B cell (primary cell): ENCODE measurements around the gene CAPN9. TPM values are rescaled to one million over a fixed set of nuclear protein-coding genes. Genes with fewer than 3 reads are reported as not detected.

Experiments
- ATAC-seq: fragments of 200-7000 bp; cut with Tn5 transposase; one replicate; pipeline ENCODE4 v1.10.0; 2021; ENCODE audit warnings: low read depth, mild to moderate bottlenecking, moderate number of reproducible peaks, moderate library complexity
- CTCF ChIA-PET: fragments of 350-600 bp; sonication (Branson Sonifier 250); formaldehyde crosslinking; loops from one replicate; lab custom pipeline; 2021; ENCODE audit warnings: antibody characterized with exemption, inconsistent platforms; lab: Charles Lee
- POLR2A ChIA-PET: fragments of 350-600 bp; sonication (Branson Sonifier 250); formaldehyde crosslinking; loops from one replicate; lab custom pipeline; 2021; ENCODE audit warnings: antibody characterized with exemption; lab: Charles Lee
- DNase-seq: peaks from one replicate; pipeline ENCODE4 v3.0.0; 2013
- H2AFZ ChIP-seq: 2 replicates; pipeline ENCODE4 v1.6.1; 2012; ENCODE audit warnings: mild to moderate bottlenecking, low read depth, low read length; ENCODE audit not compliant: insufficient read depth, poor library complexity, severe bottlenecking
- H3K27ac ChIP-seq, 2 donors: 1 replicate in 1 of 2; 2 replicates in 1 of 2; pipeline ENCODE4 v1.5.1; 2012 to 2013; ENCODE audit warnings: low read length in 2 of 2, mild to moderate bottlenecking in 2 of 2, moderate library complexity in 1 of 2
- H3K27me3 ChIP-seq, 4 experiments: fragments of 200-600 bp in 1 of 4; sonication (generic) in 1 of 4; replicated peaks in 1 of 4; 1 replicate in 2 of 4; 2 replicates in 2 of 4; pipeline versions ENCODE4 v1.6.1 to v1.7.0; 2013 to 2016; ENCODE audit warnings: low read length in 3 of 4, mild to moderate bottlenecking in 2 of 4, mixed read lengths in 1 of 4, moderate library complexity in 1 of 4; ENCODE audit not compliant: insufficient read depth in 4 of 4, control insufficient read depth in 3 of 4; ENCODE audit errors: control extremely low read depth in 1 of 4
- H3K36me3 ChIP-seq, 2 experiments: replicated peaks in 1 of 2; 1 replicate in 1 of 2; 2 replicates in 1 of 2; pipeline versions ENCODE4 v1.6.1 to v1.7.1; 2013; ENCODE audit warnings: low read length in 1 of 2; ENCODE audit not compliant: insufficient read depth in 2 of 2, control insufficient read depth in 1 of 2; ENCODE audit errors: control extremely low read depth in 1 of 2, extremely low read depth in 1 of 2
- H3K4me1 ChIP-seq, 2 donors: fragments of 200-600 bp in 1 of 2; sonication (generic) in 1 of 2; 1 replicate in 1 of 2; 2 replicates in 1 of 2; pipeline versions ENCODE4 v1.5.1 to v1.6.1; 2013 to 2017; ENCODE audit warnings: low read length in 2 of 2; ENCODE audit not compliant: control insufficient read depth in 2 of 2, insufficient read depth in 2 of 2
- H3K4me2 ChIP-seq: replicated peaks from 2 replicates; pipeline ENCODE3; 2012; ENCODE audit warnings: mild to moderate bottlenecking, low read depth, low read length; ENCODE audit not compliant: poor library complexity, severe bottlenecking
- H3K4me3 ChIP-seq, 5 experiments: fragments of 200-600 bp in 1 of 5; sonication (generic) in 1 of 5; 1 replicate in 3 of 5; 2 replicates in 2 of 5; pipeline versions ENCODE4 v1.5.1 to v1.7.0; 2011 to 2016; ENCODE audit warnings: low read length in 4 of 5, mild to moderate bottlenecking in 4 of 5, low read depth in 2 of 5, control low read depth in 1 of 5, moderate library complexity in 1 of 5; ENCODE audit not compliant: insufficient read depth in 1 of 5; ENCODE audit errors: control extremely low read depth in 1 of 5, extremely low read depth in 1 of 5
- H3K79me2 ChIP-seq: fragments of 200-600 bp; sonication (generic); one replicate; pipeline ENCODE4 v1.6.0; 2016; ENCODE audit warnings: low read length; ENCODE audit not compliant: control insufficient read depth, insufficient read depth
- H3K9ac ChIP-seq: fragments of 200-600 bp; sonication (generic); 2 replicates; pipeline ENCODE4 v1.6.1; 2017; ENCODE audit warnings: mild to moderate bottlenecking, low read length, moderate library complexity
- H3K9me3 ChIP-seq, 3 donors: one replicate each; pipeline versions ENCODE4 v1.6.1 to v1.7.1; 2013; ENCODE audit warnings: low read length in 2 of 3; ENCODE audit not compliant: control insufficient read depth in 2 of 3, insufficient read depth in 1 of 3; ENCODE audit errors: control extremely low read depth in 1 of 3
- H4K20me1 ChIP-seq: 2 replicates; pipeline ENCODE4 v1.6.0; 2012; ENCODE audit warnings: mild to moderate bottlenecking, low read length; ENCODE audit not compliant: insufficient read depth, control insufficient read depth, poor library complexity, severe bottlenecking
- H3K27ac Mint-ChIP-seq: one replicate; pipeline ENCODE4 v1.8.0; 2021; ENCODE audit warnings: mixed read lengths
- H3K27me3 Mint-ChIP-seq: one replicate; pipeline ENCODE4 v1.8.0; 2021; ENCODE audit warnings: mixed read lengths
- H3K4me1 Mint-ChIP-seq: one replicate; pipeline ENCODE4 v1.8.0; 2021; ENCODE audit warnings: mixed read lengths
- H3K4me3 Mint-ChIP-seq: one replicate; pipeline ENCODE4 v1.8.0; 2021; ENCODE audit warnings: mixed read lengths
- H3K9me3 Mint-ChIP-seq: one replicate; pipeline ENCODE4 v1.8.0; 2022; ENCODE audit warnings: mixed read lengths; ENCODE audit not compliant: insufficient read depth
- EZH2 ChIP-seq: IDR thresholded peaks from 2 replicates; pipeline ENCODE4 v1.6.1; 2012; ENCODE audit warnings: borderline replicate concordance, low read depth, mild to moderate bottlenecking, moderate library complexity, low read length; ENCODE audit not compliant: insufficient read depth, poor library complexity, severe bottlenecking
- WGBS: methylation state at CpG from one replicate; pipeline ENCODE4 v1.1.5; 2013; ENCODE audit warnings: missing lambda C conversion rate; ENCODE audit not compliant: insufficient coverage; 5-methylcytosine and 5-hydroxymethylcytosine counted together
- intact Hi-C: fragments of 100-400 bp; cut with micrococcal nuclease; formaldehyde crosslinking; loops from one replicate; pipeline ENCODE4 v1.10.0; 2022
- polyA plus RNA-seq: library from polyadenylated mRNA; depleted of rRNA; stranded (reverse); fragments of >200 nt; gene quantifications from 2 replicates; pipeline ENCODE4 v1.2.3, GENCODE V29; 2012
- total RNA-seq, 2 donors: library from RNA; stranded (reverse); fragments of 120-200 nt in 1 of 2; gene quantifications; 1 replicate in 1 of 2; 2 replicates in 1 of 2; pipeline versions ENCODE4 v1.2.3 to v1.2.4, GENCODE V29; 2013 to 2022
- TF ChIP-seq, protein P1 (sequence below): fragments of 200-600 bp; IDR thresholded peaks from one replicate; pipeline ENCODE4 v1.8.0; 2022; ENCODE audit warnings: antibody characterized with exemption, mild to moderate bottlenecking

Gene CAPN9
- total and polyA plus RNA-seq, 2 donors (not counting 1 experiment from before 2014, with no cell fraction given) = not detected

DNA sequence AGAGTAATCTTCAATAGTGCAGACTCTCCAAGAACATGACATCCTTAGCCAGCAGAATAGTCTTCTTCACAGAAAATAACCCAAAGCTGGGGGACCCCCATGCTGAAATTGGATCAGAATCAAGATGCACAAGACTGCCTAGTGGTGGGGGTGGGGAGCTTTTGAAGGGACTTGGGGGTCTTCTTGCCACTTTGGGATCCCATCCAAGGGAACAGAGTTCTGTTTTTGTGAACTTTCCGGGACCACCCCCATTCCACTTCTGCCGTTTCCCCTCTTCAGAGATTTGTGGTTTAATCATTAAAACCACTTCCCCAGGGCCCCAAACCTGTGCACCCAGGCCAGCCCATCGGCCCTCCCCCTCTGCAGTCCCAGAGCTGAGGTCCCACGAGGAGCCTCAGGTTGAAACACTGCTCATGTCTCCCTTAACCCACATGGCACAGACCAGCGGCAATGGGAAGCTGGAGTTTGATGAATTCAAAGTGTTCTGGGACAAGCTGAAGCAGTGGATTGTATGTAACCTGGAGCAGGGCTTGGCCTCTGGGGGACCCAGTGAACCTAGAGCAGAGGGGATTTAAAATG is 44.9 kb downstream of the CAPN9 start:
- CTCF ChIA-PET = interaction anchor here (1.0 kb wide), 1 partner anchor 11 kb away, joined by 3 read pairs; no protein-coding TSS in a partner anchor
- H3K9me3 ChIP-seq = no peaks in the 10 kb centered on the region
- H3K27me3 ChIP-seq = peaks cover 0 to 5% (median 0%) of the 10 kb centered on the region in 4 experiments
- no peaks in the 10 kb centered on the region for H4K20me1 ChIP-seq
- TF ChIP-seq, protein P1, sequence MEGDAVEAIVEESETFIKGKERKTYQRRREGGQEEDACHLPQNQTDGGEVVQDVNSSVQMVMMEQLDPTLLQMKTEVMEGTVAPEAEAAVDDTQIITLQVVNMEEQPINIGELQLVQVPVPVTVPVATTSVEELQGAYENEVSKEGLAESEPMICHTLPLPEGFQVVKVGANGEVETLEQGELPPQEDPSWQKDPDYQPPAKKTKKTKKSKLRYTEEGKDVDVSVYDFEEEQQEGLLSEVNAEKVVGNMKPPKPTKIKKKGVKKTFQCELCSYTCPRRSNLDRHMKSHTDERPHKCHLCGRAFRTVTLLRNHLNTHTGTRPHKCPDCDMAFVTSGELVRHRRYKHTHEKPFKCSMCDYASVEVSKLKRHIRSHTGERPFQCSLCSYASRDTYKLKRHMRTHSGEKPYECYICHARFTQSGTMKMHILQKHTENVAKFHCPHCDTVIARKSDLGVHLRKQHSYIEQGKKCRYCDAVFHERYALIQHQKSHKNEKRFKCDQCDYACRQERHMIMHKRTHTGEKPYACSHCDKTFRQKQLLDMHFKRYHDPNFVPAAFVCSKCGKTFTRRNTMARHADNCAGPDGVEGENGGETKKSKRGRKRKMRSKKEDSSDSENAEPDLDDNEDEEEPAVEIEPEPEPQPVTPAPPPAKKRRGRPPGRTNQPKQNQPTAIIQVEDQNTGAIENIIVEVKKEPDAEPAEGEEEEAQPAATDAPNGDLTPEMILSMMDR = no peak
- TF ChIP-seq EZH2 = no peak
- 0% methylated on average over 3 of the region's 5 CpGs for WGBS
- no peaks in the 10 kb centered on the region for H3K36me3 ChIP-seq
- H3K4me3 ChIP-seq = no peak overlapping the region
- Mint-ChIP-seq H3K27ac (no peak overlapping the region), H3K27me3 (peaks cover 24% of the 10 kb centered on the region), H3K4me1 (no peaks in the 10 kb centered on the region), H3K9me3 (no peaks in the 10 kb centered on the region), H3K4me3 (no peak overlapping the region)
- H3K4me2 ChIP-seq = no peak overlapping the region
- POLR2A ChIA-PET = no interaction called here
- H3K4me1 ChIP-seq = no peaks in the 10 kb centered on the region
- DNase-seq (no peak), ATAC-seq (no peak)
- H3K9ac ChIP-seq = no peak overlapping the region
- no peaks in the 10 kb centered on the region for H3K79me2 ChIP-seq
- H2AFZ ChIP-seq = no peak overlapping the region
- intact Hi-C loops = no loop called here
- H3K27ac ChIP-seq = no peak overlapping the region

DNA sequence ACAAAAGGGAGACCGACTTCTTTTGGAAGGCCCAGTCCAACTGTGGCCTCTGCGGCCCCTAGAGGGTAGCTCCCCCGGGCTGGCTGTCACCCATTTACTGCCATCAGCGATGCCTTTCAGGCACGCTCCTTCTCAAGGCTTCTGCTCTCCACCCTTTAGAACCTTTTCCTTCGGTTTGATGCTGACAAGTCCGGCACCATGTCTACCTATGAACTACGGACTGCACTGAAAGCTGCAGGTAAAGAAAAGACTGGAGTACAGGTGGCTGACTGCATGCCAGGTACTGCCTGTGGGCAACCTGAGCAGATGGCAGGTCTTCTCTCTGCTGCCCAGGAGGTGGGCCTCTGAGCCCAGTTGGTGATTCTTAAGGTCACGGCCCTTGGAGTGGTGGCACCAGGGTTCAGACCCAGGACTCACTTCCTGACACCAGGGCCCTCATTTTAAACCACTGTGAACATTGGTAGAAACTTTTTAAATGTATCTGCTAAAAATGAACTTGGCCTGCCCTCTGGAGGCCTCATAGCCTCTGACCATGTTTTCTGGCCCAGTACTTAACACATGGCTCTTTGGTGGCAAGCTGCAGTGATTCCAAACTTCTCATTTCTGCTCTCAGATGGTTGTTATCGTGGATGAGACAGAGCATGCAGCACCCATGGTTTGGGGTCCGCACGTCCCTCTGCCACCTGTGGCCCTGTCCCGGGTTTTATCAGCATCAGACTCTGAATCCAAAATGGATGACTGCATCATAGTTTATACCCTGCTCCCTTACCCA is 45.7 kb downstream of the CAPN9 start:
- no peak overlapping the region for H3K27ac ChIP-seq
- peaks cover 0 to 10% (median 0%) of the 10 kb centered on the region in 4 experiments for H3K27me3 ChIP-seq
- no peaks in the 10 kb centered on the region for H3K9me3 ChIP-seq
- no peaks in the 10 kb centered on the region for H3K36me3 ChIP-seq
- 93% methylated on average over 10 of the region's 13 CpGs for WGBS
- ChIA-PET CTCF (no interaction called here), POLR2A (no interaction called here)
- H4K20me1 ChIP-seq = no peaks in the 10 kb centered on the region
- no peak for TF ChIP-seq EZH2
- TF ChIP-seq, protein P1 = no peak
- H3K4me2 ChIP-seq = no peak overlapping the region
- no peaks in the 10 kb centered on the region for H3K4me1 Mint-ChIP-seq
- H3K4me1 ChIP-seq = no peaks in the 10 kb centered on the region
- H2AFZ ChIP-seq = no peak overlapping the region
- H3K9ac ChIP-seq = no peak overlapping the region
- ATAC-seq (no peak), DNase-seq (no peak)
- peaks cover 29% of the 10 kb centered on the region for H3K27me3 Mint-ChIP-seq
- H3K27ac Mint-ChIP-seq = no peak overlapping the region
- H3K4me3 Mint-ChIP-seq = no peak overlapping the region
- intact Hi-C loops = no loop called here
- no peaks in the 10 kb centered on the region for H3K9me3 Mint-ChIP-seq
- no peak overlapping the region for H3K4me3 ChIP-seq
- H3K79me2 ChIP-seq = no peaks in the 10 kb centered on the region
